Neural cell (in vitro differentiated cells): ENCODE data around the gene RSPO4. TPM values are rescaled to one million over a fixed set of nuclear protein-coding genes. Genes with fewer than 3 reads are reported as not detected.

Experiments used
- H2AFZ ChIP-seq: fragments of 200-600, 300-800 bp; sonication (generic), shearing (Covaris generic); 2 replicates; pipeline ENCODE4 v1.6.0; 2014; ENCODE audit warnings: low read depth, mild to moderate bottlenecking, antibody characterized with exemption, low read length, moderate library complexity
- H3F3A ChIP-seq: fragments of 200-600 bp; shearing (Covaris generic); 2 replicates; pipeline ENCODE4 v1.6.1; 2016; ENCODE audit warnings: mild to moderate bottlenecking, moderate library complexity, mixed read lengths, antibody characterized with exemption, low read length; ENCODE audit not compliant: insufficient read depth, poor library complexity, severe bottlenecking
- H3K27ac ChIP-seq: fragments of 200-600, 300-800 bp; sonication (generic), shearing (Covaris generic); 2 replicates; pipeline ENCODE4 v1.5.1; 2014; ENCODE audit warnings: mild to moderate bottlenecking, low read length, moderate library complexity
- H3K27me3 ChIP-seq: fragments of 300-800, 200-600 bp; sonication (generic), shearing (Covaris generic); 2 replicates; pipeline ENCODE4 v1.6.0; 2014; ENCODE audit warnings: mild to moderate bottlenecking, low read depth, low read length, moderate library complexity; ENCODE audit not compliant: insufficient read depth
- H3K36me3 ChIP-seq: fragments of 300-800, 200-600 bp; sonication (generic), shearing (Covaris generic); 2 replicates; pipeline ENCODE4 v1.5.1; 2014; ENCODE audit warnings: mild to moderate bottlenecking, antibody characterized with exemption, low read length, moderate library complexity; ENCODE audit not compliant: insufficient read depth
- H3K4me2 ChIP-seq: fragments of 300-800, 200-600 bp; sonication (generic), shearing (Covaris generic); 2 replicates; pipeline ENCODE4 v1.6.0; 2014; ENCODE audit warnings: mild to moderate bottlenecking, low read length
- H3K4me3 ChIP-seq: fragments of 300-800, 200-600 bp; sonication (generic), shearing (Covaris generic); 2 replicates; pipeline ENCODE4 v1.5.1; 2014; ENCODE audit warnings: mild to moderate bottlenecking, low read length, moderate library complexity
- H3K79me2 ChIP-seq: fragments of 200-600 bp; shearing (Covaris generic); replicated peaks from 2 replicates; pipeline ENCODE4 v1.6.0; 2014; ENCODE audit warnings: mild to moderate bottlenecking, low read length, moderate library complexity; ENCODE audit not compliant: insufficient read depth
- H3K9ac ChIP-seq: fragments of 300-800, 200-600 bp; sonication (generic), shearing (Covaris generic); 2 replicates; pipeline ENCODE4 v1.6.1; 2016; ENCODE audit warnings: mild to moderate bottlenecking, low read length, mixed read lengths
- H3K9me2 ChIP-seq: fragments of 200-600 bp; shearing (Covaris generic); 2 replicates; pipeline ENCODE4 v1.6.1; 2016; ENCODE audit warnings: mild to moderate bottlenecking, low read length, mixed read lengths; ENCODE audit not compliant: insufficient read depth
- H3K9me3 ChIP-seq: fragments of 200-600, 300-800 bp; sonication (generic), shearing (Covaris generic); 2 replicates; pipeline ENCODE4 v1.6.1; 2016; ENCODE audit warnings: mild to moderate bottlenecking, mixed run types, low read length, moderate library complexity, mixed read lengths
- H4K20me1 ChIP-seq: fragments of 200-600 bp; shearing (Covaris generic); 2 replicates; pipeline ENCODE4 v1.6.1; 2016; ENCODE audit warnings: mild to moderate bottlenecking, mixed run types; ENCODE audit not compliant: insufficient read depth
- CTCF ChIP-seq: fragments of 450-650 bp; IDR thresholded peaks from 2 replicates; pipeline ENCODE4 v1.5.1; 2014; ENCODE audit warnings: antibody characterized with exemption, mild to moderate bottlenecking, moderate library complexity; ENCODE audit not compliant: poor library complexity, severe bottlenecking
- EP300 ChIP-seq: fragments of 450-650 bp; conservative IDR thresholded peaks from 2 replicates; pipeline ENCODE4 v1.6.1; 2014; ENCODE audit warnings: antibody characterized with exemption, mild to moderate bottlenecking, moderate library complexity; ENCODE audit not compliant: poor library complexity, severe bottlenecking
- EZH2 ChIP-seq: fragments of 200-600, 300-800 bp; shearing (Covaris generic), sonication (generic); IDR thresholded peaks from 2 replicates; pipeline ENCODE4 v1.6.1; 2014; ENCODE audit warnings: antibody characterized with exemption, low read length, borderline replicate concordance, mild to moderate bottlenecking; ENCODE audit not compliant: insufficient read depth, poor library complexity, severe bottlenecking
- MXI1 ChIP-seq: fragments of 450-650 bp; conservative IDR thresholded peaks from 2 replicates; pipeline ENCODE4 v1.6.1; 2014; ENCODE audit warnings: antibody characterized with exemption, mild to moderate bottlenecking; ENCODE audit not compliant: poor library complexity, severe bottlenecking
- POLR2AphosphoS5 ChIP-seq: IDR thresholded peaks from 2 replicates; pipeline ENCODE4 v1.6.1; 2012
- RAD21 ChIP-seq: fragments of 450-650 bp; conservative IDR thresholded peaks from 2 replicates; pipeline ENCODE4 v1.6.1; 2014; ENCODE audit warnings: antibody characterized with exemption, mild to moderate bottlenecking, moderate library complexity
- REST ChIP-seq: IDR thresholded peaks from 2 replicates; pipeline ENCODE4 v1.6.1; 2012; ENCODE audit warnings: borderline replicate concordance
- SMC3 ChIP-seq: fragments of 450-650 bp; conservative IDR thresholded peaks from 2 replicates; pipeline ENCODE4 v1.6.1; 2014; ENCODE audit warnings: antibody characterized with exemption, mild to moderate bottlenecking, moderate library complexity; ENCODE audit not compliant: poor library complexity
- TAF1 ChIP-seq: IDR thresholded peaks from 2 replicates; pipeline ENCODE4 v1.6.1; 2012; ENCODE audit warnings: low read depth
- polyA plus RNA-seq: library from polyadenylated mRNA; depleted of rRNA; stranded (reverse); fragments of >200 nt; gene quantifications from 2 replicates; pipeline ENCODE4 v1.2.3, GENCODE V29; 2014

RSPO4 gene
- polyA plus RNA-seq, 1 donor from 2014 or later: 0.19 TPM

GRCh38 chr20:961768-962167 is 40.3 kb downstream of the RSPO4 start (continued):
- no peak for TF ChIP-seq REST

- no peak overlapping the region for H3K4me2 ChIP-seq
These were observed 42.0 kb downstream of the RSPO4 start for GRCh38 chr20:959996-960615.

More at GRCh38 chr20:959996-960615, 42.0 kb downstream of the RSPO4 start:
- Histone ChIP-seq H3K36me3 (no peaks in the 10 kb centered on the region), H3K9me2 (no peaks in the 10 kb centered on the region), H3F3A (no peaks in the 10 kb centered on the region), H3K9ac (no peak overlapping the region), H3K4me3 (no peak overlapping the region), H3K79me2 (no peaks in the 10 kb centered on the region), H4K20me1 (no peaks in the 10 kb centered on the region), H2AFZ (no peak overlapping the region), H3K27ac (no peak overlapping the region), H3K9me3 (no peaks in the 10 kb centered on the region), H3K27me3 (no peaks in the 10 kb centered on the region)
- TF ChIP-seq REST (no peak), MXI1 (no peak), POLR2AphosphoS5 (no peak), SMC3 (no peak), RAD21 (no peak), EP300 (no peak), TAF1 (no peak), CTCF (no peak), EZH2 (no peak)
